Ovary (tissue), 9 donors: ENCODE results near the gene DIS3L2. TPM values are rescaled to one million over a fixed set of nuclear protein-coding genes. Genes with fewer than 3 reads are reported as not detected.

Source experiments
- DNase-seq, 5 donors: peaks; one replicate each; pipeline ENCODE4 v3.0.0-alpha.2; 2019 to 2020
- H3K27ac ChIP-seq, 2 donors: fragments of 200-600 bp; one replicate each; pipeline versions ENCODE4 v1.5.1 to v1.8.0; 2019 to 2022
- H3K27me3 ChIP-seq: fragments of 200-600 bp; one replicate; pipeline ENCODE4 v1.8.0; 2022
- H3K36me3 ChIP-seq: fragments of 200-600 bp; sonication (generic); one replicate; pipeline ENCODE4 v1.5.1; 2019
- H3K4me1 ChIP-seq: one replicate; pipeline ENCODE4 v1.8.1; 2013; ENCODE audit warnings: mild to moderate bottlenecking, moderate library complexity; ENCODE audit not compliant: insufficient read depth
- H3K4me3 ChIP-seq: fragments of 200-600 bp; sonication (generic); one replicate; pipeline ENCODE4 v1.5.1; 2017
- H3K9me3 ChIP-seq, 2 donors: fragments of 200-600 bp in 1 of 2; sonication (generic) in 1 of 2; one replicate each; pipeline versions ENCODE4 v1.5.1 to v1.8.1; 2013 to 2019; ENCODE audit warnings: mild to moderate bottlenecking in 1 of 2, moderate library complexity in 1 of 2
- EP300 ChIP-seq: sonication (generic); formaldehyde crosslinking; IDR thresholded peaks from one replicate; pipeline ENCODE4 v1.6.1; 2017; ENCODE audit warnings: antibody characterized with exemption
- POLR2A ChIP-seq: fragments of 450-650 bp; IDR thresholded peaks from one replicate; pipeline ENCODE4 v1.6.1; 2017; ENCODE audit warnings: antibody characterized with exemption, mild to moderate bottlenecking, moderate library complexity
- WGBS, 3 donors: extraction: QIAGEN DNeasy Blood & Tissue Kit in 1 of 3; methylation state at CpG; one replicate each; pipeline versions ENCODE4 v1.1.5 to v1.1.7; 2013 to 2017; 5-methylcytosine and 5-hydroxymethylcytosine counted together
- intact Hi-C, 4 donors: fragments of 100-400 bp; cut with DNase I; formaldehyde crosslinking; loops; one replicate each; pipeline versions ENCODE4 v1.11.0 to v1.15.1; 2022 to 2023
- polyA plus RNA-seq, 2 donors: library from polyadenylated mRNA; stranded (reverse); fragments of 200-250 nt in 1 of 2; fragments of 350-450 nt in 1 of 2; fragmentation: Illumina TruSeq in 1 of 2; extraction: RNeasy Lipid Tissue Mini Kit (QIAGEN cat#74804) in 1 of 2; gene quantifications; one replicate each; pipeline ENCODE4 v1.2.3, GENCODE V29; 2013 to 2014
- total RNA-seq, 7 donors: library from RNA; depleted of rRNA in 2 of 7; stranded (reverse); fragments of >200 nt in 2 of 7; fragmentation: NEBNext Ultra II Directional in 3 of 7; extraction: Animal tissue kit (Norgen Biotek cat#: 25700) in 3 of 7; gene quantifications; one replicate each; pipeline versions ENCODE4 v1.1.0 to v1.2.4, GENCODE V29; 2016 to 2023
- TF ChIP-seq, protein P1 (sequence below), 3 donors: fragments of 450-650 bp in 2 of 3; fragments of 200-600 bp in 1 of 3; IDR thresholded peaks; one replicate each; pipeline versions ENCODE4 v1.5.1 to v1.8.0; 2016 to 2022; ENCODE audit warnings: antibody characterized with exemption in 3 of 3, mild to moderate bottlenecking in 1 of 3
- donor health status: DM: no; HTN: no; CAD: no; lungs with moderate emphysema.
- donor health status: DM: no; HTN: no; CAD: no.
- donor health status: Bipolar disorder and iron deficiency.
- donor health status: DM: yes; HTN: yes; CAD: no.
- donor health status: DM: no; HTN: no; CAD: no.
- donor health status: DM: yes; HTN: yes; CAD: no.

Gene DIS3L2
- total and polyA plus RNA-seq, 9 donors = 18.2 to 52.0 (median 32.8) TPM

GRCh38 chr2:232142502-232142901, 181.0 kb downstream of the DIS3L2 start:
- H3K27ac ChIP-seq = no peak overlapping the region
- no peaks in the 10 kb centered on the region for H3K9me3 ChIP-seq
- H3K27me3 ChIP-seq = no peaks in the 10 kb centered on the region
- no peaks in the 10 kb centered on the region for H3K36me3 ChIP-seq
- no peak for DNase-seq
- 90 to 92% (median 91%) methylated on average over 5 of the region's 5 CpGs for WGBS, 3 donors
- intact Hi-C loops = loop anchor here in 3 of 4 donors (5.0 kb wide), 1 partner anchor 215 kb away; the partner anchor contains the start of gene NPPC (in 3 of the 3)
- TF ChIP-seq POLR2A = no peak
- TF ChIP-seq, protein P1, sequence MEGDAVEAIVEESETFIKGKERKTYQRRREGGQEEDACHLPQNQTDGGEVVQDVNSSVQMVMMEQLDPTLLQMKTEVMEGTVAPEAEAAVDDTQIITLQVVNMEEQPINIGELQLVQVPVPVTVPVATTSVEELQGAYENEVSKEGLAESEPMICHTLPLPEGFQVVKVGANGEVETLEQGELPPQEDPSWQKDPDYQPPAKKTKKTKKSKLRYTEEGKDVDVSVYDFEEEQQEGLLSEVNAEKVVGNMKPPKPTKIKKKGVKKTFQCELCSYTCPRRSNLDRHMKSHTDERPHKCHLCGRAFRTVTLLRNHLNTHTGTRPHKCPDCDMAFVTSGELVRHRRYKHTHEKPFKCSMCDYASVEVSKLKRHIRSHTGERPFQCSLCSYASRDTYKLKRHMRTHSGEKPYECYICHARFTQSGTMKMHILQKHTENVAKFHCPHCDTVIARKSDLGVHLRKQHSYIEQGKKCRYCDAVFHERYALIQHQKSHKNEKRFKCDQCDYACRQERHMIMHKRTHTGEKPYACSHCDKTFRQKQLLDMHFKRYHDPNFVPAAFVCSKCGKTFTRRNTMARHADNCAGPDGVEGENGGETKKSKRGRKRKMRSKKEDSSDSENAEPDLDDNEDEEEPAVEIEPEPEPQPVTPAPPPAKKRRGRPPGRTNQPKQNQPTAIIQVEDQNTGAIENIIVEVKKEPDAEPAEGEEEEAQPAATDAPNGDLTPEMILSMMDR (IDR thresholded peaks at IDR 0.05) = no peak
- TF ChIP-seq EP300 = no peak
- no peak overlapping the region for H3K4me3 ChIP-seq
- H3K4me1 ChIP-seq = no peaks in the 10 kb centered on the region

DNA sequence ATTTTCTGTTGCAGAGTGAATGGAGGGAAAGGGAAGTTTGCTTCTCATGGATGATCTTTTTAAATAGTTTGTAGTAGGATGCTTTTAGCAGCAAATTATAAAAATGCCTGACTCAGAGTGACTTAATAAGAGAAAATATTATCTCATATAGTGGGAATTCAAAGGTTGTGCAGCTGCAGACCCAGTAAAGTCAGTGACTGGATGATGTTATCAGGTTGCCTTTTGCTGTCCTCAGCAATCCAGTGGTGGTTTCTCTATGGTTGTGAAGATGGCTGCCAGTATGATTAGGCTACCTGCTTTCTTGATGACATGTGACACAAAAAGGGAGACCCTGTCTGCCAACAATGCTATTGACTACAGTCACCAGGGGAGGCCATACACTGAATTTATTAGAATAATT, 184.8 kb downstream of the DIS3L2 start:
- Histone ChIP-seq H3K4me3 (no peak overlapping the region), H3K27ac (no peak overlapping the region), H3K36me3 (no peaks in the 10 kb centered on the region), H3K9me3 (no peaks in the 10 kb centered on the region), H3K27me3 (no peaks in the 10 kb centered on the region), H3K4me1 (peaks cover 3% of the 10 kb centered on the region)
- no peak for DNase-seq
- intact Hi-C loops = no loop called here
- no peak for TF ChIP-seq EP300
- TF ChIP-seq, protein P1 (IDR thresholded peaks at IDR 0.05) = no peak
- no peak for TF ChIP-seq POLR2A

- 63 to 92% (median 64%) methylated on average over 2 of the region's 2 CpGs for WGBS, 3 donors
- Histone ChIP-seq H3K4me1 (peaks cover 3% of the 10 kb centered on the region), H3K36me3 (no peaks in the 10 kb centered on the region), H3K9me3 (no peaks in the 10 kb centered on the region), H3K27ac (no peak overlapping the region), H3K4me3 (no peak overlapping the region), H3K27me3 (no peaks in the 10 kb centered on the region)
- no peak for DNase-seq
- intact Hi-C loops = no loop called here
- TF ChIP-seq, protein P1 (IDR thresholded peaks at IDR 0.05) = no peak
- TF ChIP-seq EP300 (no peak), POLR2A (no peak)
Observed at GRCh38 chr2:232147440-232148077, 186.0 kb downstream of the DIS3L2 start.

DNA sequence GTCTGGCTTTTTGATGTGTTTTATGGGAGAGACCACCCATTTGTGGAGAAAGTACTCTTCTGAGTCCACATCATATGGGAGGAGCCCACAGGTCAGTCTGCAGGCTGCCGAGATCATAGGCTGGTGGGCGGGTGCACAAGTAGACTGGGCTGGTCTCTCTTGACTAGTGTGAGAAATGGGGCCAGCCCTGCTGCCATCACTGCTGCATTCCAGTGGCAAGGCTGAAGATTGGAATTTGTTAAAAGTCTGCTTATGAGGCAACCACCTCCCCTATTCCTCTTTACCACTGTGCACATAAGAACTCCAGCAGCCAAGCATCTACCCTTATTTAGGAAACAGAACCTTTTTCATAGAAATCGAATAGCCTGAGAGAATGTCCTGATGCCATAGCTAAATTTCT, 200.7 kb downstream of the DIS3L2 start:
- WGBS, 3 donors = 98% methylated on average over 3 of the region's 3 CpGs
- no peaks in the 10 kb centered on the region for H3K9me3 ChIP-seq
- no peaks in the 10 kb centered on the region for H3K27me3 ChIP-seq
- intact Hi-C loops = no loop called here
- no peak overlapping the region for H3K4me3 ChIP-seq
- no peaks in the 10 kb centered on the region for H3K36me3 ChIP-seq
- TF ChIP-seq POLR2A = no peak
- TF ChIP-seq EP300 = no peak
- TF ChIP-seq, protein P1 (IDR thresholded peaks at IDR 0.05) = no peak
- no peak for DNase-seq
- H3K4me1 ChIP-seq = no peaks in the 10 kb centered on the region
- H3K27ac ChIP-seq = no peak overlapping the region
